Measurements from ENCODE around the gene EMC7. TPM values are rescaled to one million over a fixed set of nuclear protein-coding genes. Genes with fewer than 3 reads are reported as not detected.

The EMC7 gene
- total RNA-seq, 1 donor from 2014 or later: 35.4 TPM

- Mint-ChIP-seq H3K27me3 (ENCODE audit: low read depth) (no peaks in the 10 kb centered on the region), H3K36me3 (peaks cover 14% of the 10 kb centered on the region), H3K27ac (no peak overlapping the region), H3K4me1 (no peaks in the 10 kb centered on the region), H3K9me3 (peaks cover 24% of the 10 kb centered on the region), H3K4me3 (no peak overlapping the region)
- DNase-seq (ENCODE audit: low spot score in 2 of 2, unreplicated experiment in 2 of 2): no peak
- no peak for TF ChIP-seq CTCF (IDR thresholded peaks at IDR 0.05; ENCODE audit: unreplicated experiment)
Measured at GRCh38 chr15:34046471-34047145, 55.1 kb downstream of the EMC7 start.

GRCh38 chr15:34043813-34044212 is 57.8 kb downstream of the EMC7 start:
- peaks cover 2% of the 10 kb centered on the region for H3K9me3 Mint-ChIP-seq
- no peak for DNase-seq (ENCODE audit: low spot score in 2 of 2, unreplicated experiment in 2 of 2)
- peaks cover 10% of the 10 kb centered on the region for H3K4me1 Mint-ChIP-seq
- TF ChIP-seq CTCF (IDR thresholded peaks at IDR 0.05; ENCODE audit: unreplicated experiment): no peak
- no peaks in the 10 kb centered on the region for H3K27me3 Mint-ChIP-seq (ENCODE audit: low read depth)
- H3K27ac Mint-ChIP-seq: no peak overlapping the region
- no peak overlapping the region for H3K4me3 Mint-ChIP-seq
- H3K36me3 Mint-ChIP-seq: no peaks in the 10 kb centered on the region

- Mint-ChIP-seq H3K9me3 (no peaks in the 10 kb centered on the region), H3K27me3 (ENCODE audit: low read depth) (no peaks in the 10 kb centered on the region), H3K36me3 (no peaks in the 10 kb centered on the region), H3K27ac (no peak overlapping the region), H3K4me3 (no peak overlapping the region), H3K4me1 (peaks cover 10% of the 10 kb centered on the region)
- no peak for DNase-seq (ENCODE audit: low spot score in 2 of 2, unreplicated experiment in 2 of 2)
- no peak for TF ChIP-seq CTCF (IDR thresholded peaks at IDR 0.05; ENCODE audit: unreplicated experiment)
Measured at GRCh38 chr15:34043391-34043790, 58.3 kb downstream of the EMC7 start.

DNA sequence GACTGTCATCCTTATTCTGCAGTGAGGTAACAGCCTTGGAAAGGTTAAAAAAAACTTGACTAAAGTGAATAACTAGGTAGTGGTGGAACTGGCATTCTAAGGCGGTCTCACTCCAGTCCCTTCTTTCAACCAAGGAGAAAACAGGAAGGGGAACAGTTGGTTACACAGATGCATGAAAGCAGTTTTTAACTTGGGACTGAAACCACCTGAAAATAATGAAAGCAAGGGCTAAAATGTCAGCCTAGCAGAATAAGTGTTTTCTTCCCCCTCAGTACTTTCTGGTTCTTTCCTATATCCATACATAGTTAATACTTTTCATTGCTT is 61.9 kb downstream of the EMC7 start:
- no peak for TF ChIP-seq CTCF (IDR thresholded peaks at IDR 0.05; ENCODE audit: unreplicated experiment)
- Mint-ChIP-seq H3K27me3 (ENCODE audit: low read depth) (no peaks in the 10 kb centered on the region), H3K4me1 (peaks cover 15% of the 10 kb centered on the region), H3K36me3 (no peaks in the 10 kb centered on the region), H3K9me3 (no peaks in the 10 kb centered on the region), H3K4me3 (peak overlapping the region; percentile 82), H3K27ac (peak overlapping the region; percentile 72)
- DNase-seq (ENCODE audit: low spot score in 2 of 2, unreplicated experiment in 2 of 2): no peak

DNA sequence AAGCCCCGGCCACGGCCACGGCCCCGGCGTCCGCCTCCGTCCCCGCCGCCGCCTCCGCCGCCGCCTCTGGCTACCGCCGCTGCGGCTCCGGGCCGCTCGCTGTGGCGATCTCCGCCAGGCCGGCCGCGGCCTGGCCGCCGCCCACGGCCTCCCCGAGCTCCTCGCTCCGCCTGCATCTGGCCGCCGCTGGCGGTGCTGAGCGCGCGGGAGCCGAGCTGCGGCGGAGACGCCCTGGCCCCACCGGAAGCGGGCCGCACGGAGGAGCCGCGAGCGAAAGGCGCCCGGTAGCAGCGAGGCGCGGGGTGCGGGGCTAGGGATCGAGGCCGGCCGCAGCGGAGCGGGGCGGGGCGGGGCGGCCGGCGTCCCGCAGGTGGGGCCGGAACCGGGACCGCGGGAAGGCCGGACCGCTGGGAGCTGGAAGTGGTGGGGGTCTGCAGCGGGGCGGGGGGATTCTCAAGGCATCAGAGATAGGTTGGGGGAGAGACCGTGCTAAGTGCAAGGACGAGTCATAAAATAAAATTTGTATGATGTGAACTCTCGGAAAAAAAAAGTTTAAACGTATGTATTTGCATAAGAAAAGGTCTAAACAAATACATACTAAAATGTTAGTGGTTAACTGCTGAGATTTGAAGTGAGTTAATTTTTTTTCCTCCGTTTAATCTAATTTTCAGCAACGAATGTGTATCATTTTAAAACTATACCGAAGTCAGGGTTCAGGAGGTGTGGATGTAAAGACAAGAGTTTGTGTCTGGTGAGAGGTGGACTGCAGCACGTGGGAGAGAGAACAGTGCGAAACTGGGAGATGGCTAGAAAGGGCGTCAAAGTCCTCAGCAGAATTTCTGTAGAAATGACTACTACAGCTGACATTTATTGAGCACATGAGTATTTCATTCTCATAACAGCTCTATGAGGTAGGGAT is 62.5 kb downstream of the EMC7 start, which contains the start of gene AVEN:
Gene AVEN (minus strand): TSS at position 334 of the 919 bp plus-strand sequence. CDS start 158 bp downstream, at position 176.
- Mint-ChIP-seq H3K27me3 (ENCODE audit: low read depth) (no peaks in the 10 kb centered on the region), H3K36me3 (no peaks in the 10 kb centered on the region), H3K9me3 (no peaks in the 10 kb centered on the region)

More for the DNA sequence above, 62.5 kb downstream of the EMC7 start, which contains the start of gene AVEN:
- peak; percentile 38 to 73 for DNase-seq (ENCODE audit: low spot score in 2 of 2, unreplicated experiment in 2 of 2)
- no peak for TF ChIP-seq CTCF (IDR thresholded peaks at IDR 0.05; ENCODE audit: unreplicated experiment)
- peak within 1 kb of the TSS; percentile 86 for H3K4me3 Mint-ChIP-seq
- H3K4me1 Mint-ChIP-seq: peaks cover 15% of the 10 kb centered on the region
- peak within 1 kb of the TSS; percentile 95 for H3K27ac Mint-ChIP-seq

Measured in mesothelial cell of epicardium (in vitro differentiated cells).